Measurements from ENCODE around the gene PAN2. TPM values are rescaled to one million over a fixed set of nuclear protein-coding genes. Genes with fewer than 3 reads are reported as not detected.
A peak's percentile ranks its signal among the peaks of the same experiment; 100 is the strongest.

The PAN2 gene
- total RNA-seq, 2 donors from 2014 or later: 39.8 to 42.7 TPM

DNA sequence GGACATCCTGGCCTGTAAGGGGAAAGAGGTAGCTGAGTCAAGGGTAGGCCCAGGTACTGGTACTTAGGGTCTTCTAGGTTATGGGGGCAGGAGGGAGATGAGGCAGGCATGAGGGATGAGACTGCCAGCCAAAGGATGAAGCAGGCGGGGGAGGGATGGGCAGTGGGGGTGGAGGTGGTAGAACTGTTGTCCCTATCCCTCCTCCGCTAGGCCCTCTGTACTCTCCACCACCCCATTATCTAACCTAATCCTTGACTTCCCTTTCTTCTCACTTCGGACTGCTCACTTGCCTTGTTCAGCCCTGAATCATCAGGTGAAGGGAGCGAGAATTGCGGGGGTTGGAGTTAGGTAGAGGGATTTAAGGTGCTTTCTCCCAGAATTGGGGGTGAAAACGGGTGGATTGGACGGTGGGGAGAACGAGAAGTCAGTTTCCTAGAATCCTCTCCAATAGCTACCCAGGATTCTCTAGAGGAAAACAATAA, 562 bp downstream of the PAN2 start:
- peak overlapping the region; percentile 91 to 93 for H3K27ac ChIP-seq
- H3K36me3 ChIP-seq: no peaks in the 10 kb centered on the region
- DNase-seq (ENCODE audit: low spot score) (no peak), ATAC-seq (ENCODE audit: insufficient number of reproducible peaks, low FRiP score, low read depth) (peak; percentile 6)
- H3K27me3 ChIP-seq (replicated peaks; ENCODE audit: insufficient read depth): no peaks in the 10 kb centered on the region
- H3K4me1 ChIP-seq (ENCODE audit: control insufficient read depth in 1 of 2, low read depth in 2 of 2): peaks cover 3 to 11% of the 10 kb centered on the region in 2 donors
- H3K4me3 ChIP-seq: peak overlapping the region; percentile 78
- no peaks in the 10 kb centered on the region for H3K9me3 ChIP-seq
- TF ChIP-seq, protein P1, sequence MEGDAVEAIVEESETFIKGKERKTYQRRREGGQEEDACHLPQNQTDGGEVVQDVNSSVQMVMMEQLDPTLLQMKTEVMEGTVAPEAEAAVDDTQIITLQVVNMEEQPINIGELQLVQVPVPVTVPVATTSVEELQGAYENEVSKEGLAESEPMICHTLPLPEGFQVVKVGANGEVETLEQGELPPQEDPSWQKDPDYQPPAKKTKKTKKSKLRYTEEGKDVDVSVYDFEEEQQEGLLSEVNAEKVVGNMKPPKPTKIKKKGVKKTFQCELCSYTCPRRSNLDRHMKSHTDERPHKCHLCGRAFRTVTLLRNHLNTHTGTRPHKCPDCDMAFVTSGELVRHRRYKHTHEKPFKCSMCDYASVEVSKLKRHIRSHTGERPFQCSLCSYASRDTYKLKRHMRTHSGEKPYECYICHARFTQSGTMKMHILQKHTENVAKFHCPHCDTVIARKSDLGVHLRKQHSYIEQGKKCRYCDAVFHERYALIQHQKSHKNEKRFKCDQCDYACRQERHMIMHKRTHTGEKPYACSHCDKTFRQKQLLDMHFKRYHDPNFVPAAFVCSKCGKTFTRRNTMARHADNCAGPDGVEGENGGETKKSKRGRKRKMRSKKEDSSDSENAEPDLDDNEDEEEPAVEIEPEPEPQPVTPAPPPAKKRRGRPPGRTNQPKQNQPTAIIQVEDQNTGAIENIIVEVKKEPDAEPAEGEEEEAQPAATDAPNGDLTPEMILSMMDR (IDR thresholded peaks at IDR 0.05): no peak

DNA sequence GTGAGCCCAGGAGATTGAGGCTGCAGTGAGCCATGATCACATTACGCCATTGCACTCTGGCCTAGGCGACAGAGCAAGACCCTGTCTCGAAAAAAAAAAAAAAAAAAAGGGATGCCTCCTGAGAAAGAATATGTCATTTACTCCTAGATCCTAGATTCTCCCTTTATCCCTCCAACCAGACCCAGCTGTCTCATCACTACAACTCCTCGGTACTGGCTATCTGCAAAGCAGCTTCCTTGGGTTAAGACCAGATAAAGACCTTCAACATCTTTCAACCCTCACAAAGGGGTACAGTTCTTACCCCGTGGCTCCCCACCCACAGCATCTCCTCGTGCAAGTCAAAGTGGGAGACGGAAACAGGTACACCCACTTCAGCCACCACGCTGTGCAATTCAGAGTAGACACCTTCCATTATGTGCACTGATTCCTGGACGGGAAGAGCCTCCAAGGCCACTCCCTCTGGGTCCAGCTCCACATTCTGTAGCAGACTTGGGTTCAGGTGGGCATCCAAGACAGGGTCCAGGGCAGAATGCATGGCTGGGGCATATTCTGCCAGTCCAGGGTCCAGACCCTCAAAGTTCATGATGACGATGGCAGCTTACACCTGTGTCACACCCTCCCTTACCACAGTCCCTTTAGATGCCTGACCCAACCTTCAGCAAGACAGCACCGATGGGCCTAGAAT, 1.1 kb downstream of the PAN2 start:
- Histone ChIP-seq H3K27ac (peak overlapping the region; percentile 91 to 93), H3K9me3 (no peaks in the 10 kb centered on the region), H3K4me1 (ENCODE audit: control insufficient read depth in 1 of 2, low read depth in 2 of 2) (peaks cover 3 to 11% of the 10 kb centered on the region in 2 donors), H3K36me3 (peaks cover 1% of the 10 kb centered on the region), H3K27me3 (replicated peaks; ENCODE audit: insufficient read depth) (no peaks in the 10 kb centered on the region), H3K4me3 (peak overlapping the region; percentile 78)
- DNase-seq (ENCODE audit: low spot score) (no peak), ATAC-seq (ENCODE audit: insufficient number of reproducible peaks, low FRiP score, low read depth) (no peak)
- TF ChIP-seq, protein P1 (IDR thresholded peaks at IDR 0.05): no peak

DNA sequence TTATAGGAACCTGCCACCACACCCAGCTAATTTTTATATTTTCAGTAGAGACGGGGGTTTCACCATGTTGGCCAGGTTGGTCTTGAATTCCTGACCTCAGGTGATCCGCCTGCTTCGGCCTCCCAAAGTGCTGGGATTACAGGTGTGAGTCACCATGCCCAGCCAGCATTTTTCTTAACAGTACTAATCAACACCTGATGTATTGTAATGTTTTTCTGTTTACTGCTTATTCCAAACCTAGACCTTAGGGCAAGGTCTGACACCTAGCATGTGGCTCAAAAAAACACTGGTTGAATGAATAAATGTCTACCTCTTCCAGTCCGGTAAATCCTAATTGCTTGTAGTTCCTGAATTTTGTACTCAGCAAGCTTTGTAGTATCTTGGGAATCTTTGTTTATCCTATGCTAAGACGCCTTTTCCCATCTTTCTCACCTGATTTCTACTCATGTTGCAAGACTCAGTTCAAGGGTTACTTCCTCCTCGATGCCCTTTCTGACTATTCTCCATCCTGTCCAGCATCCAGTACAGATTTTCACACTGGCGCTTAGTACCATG, 2.8 kb downstream of the PAN2 start:
- ATAC-seq (ENCODE audit: insufficient number of reproducible peaks, low FRiP score, low read depth): no peak
- H3K27ac ChIP-seq: no peak overlapping the region
- no peaks in the 10 kb centered on the region for H3K9me3 ChIP-seq
- no peaks in the 10 kb centered on the region for H3K27me3 ChIP-seq (replicated peaks; ENCODE audit: insufficient read depth)
- TF ChIP-seq, protein P1 (IDR thresholded peaks at IDR 0.05): no peak
- no peak for DNase-seq (ENCODE audit: low spot score)
- peaks cover 12% of the 10 kb centered on the region for H3K36me3 ChIP-seq
- peaks cover 3 to 11% of the 10 kb centered on the region in 2 donors for H3K4me1 ChIP-seq (ENCODE audit: control insufficient read depth in 1 of 2, low read depth in 2 of 2)
- no peak overlapping the region for H3K4me3 ChIP-seq

GRCh38 chr12:56326533-56326932, 7.3 kb downstream of the PAN2 start:
- H3K9me3 ChIP-seq: no peaks in the 10 kb centered on the region
- H3K36me3 ChIP-seq: peaks cover 47% of the 10 kb centered on the region
- DNase-seq (ENCODE audit: low spot score) (no peak), ATAC-seq (ENCODE audit: insufficient number of reproducible peaks, low FRiP score, low read depth) (no peak)
- no peaks in the 10 kb centered on the region for H3K27me3 ChIP-seq (replicated peaks; ENCODE audit: insufficient read depth)
- TF ChIP-seq, protein P1 (IDR thresholded peaks at IDR 0.05): no peak
- no peak overlapping the region for H3K27ac ChIP-seq
- no peaks in the 10 kb centered on the region for H3K4me1 ChIP-seq (ENCODE audit: control insufficient read depth in 1 of 2, low read depth in 2 of 2)
- H3K4me3 ChIP-seq: no peak overlapping the region

GRCh38 chr12:56326126-56326525, 7.7 kb downstream of the PAN2 start:
- no peak overlapping the region for H3K27ac ChIP-seq
- H3K36me3 ChIP-seq: peaks cover 47% of the 10 kb centered on the region
- H3K4me1 ChIP-seq (ENCODE audit: control insufficient read depth in 1 of 2, low read depth in 2 of 2): no peaks in the 10 kb centered on the region
- no peak overlapping the region for H3K4me3 ChIP-seq
- ATAC-seq (ENCODE audit: insufficient number of reproducible peaks, low FRiP score, low read depth) (no peak), DNase-seq (ENCODE audit: low spot score) (no peak)
- no peaks in the 10 kb centered on the region for H3K27me3 ChIP-seq (replicated peaks; ENCODE audit: insufficient read depth)
- TF ChIP-seq, protein P1 (IDR thresholded peaks at IDR 0.05): no peak
- H3K9me3 ChIP-seq: no peaks in the 10 kb centered on the region

All from thoracic aorta (tissue), 2 donors.